ENCODE data around the gene ISG20L2. TPM values are rescaled to one million over a fixed set of nuclear protein-coding genes. Genes with fewer than 3 reads are reported as not detected.
"Not testable (repeated sequence)": the region's sequence is repeated elsewhere in the genome, so short reads cannot be mapped to it uniquely, and the experiment has no call there.

ISG20L2 gene, protein sequence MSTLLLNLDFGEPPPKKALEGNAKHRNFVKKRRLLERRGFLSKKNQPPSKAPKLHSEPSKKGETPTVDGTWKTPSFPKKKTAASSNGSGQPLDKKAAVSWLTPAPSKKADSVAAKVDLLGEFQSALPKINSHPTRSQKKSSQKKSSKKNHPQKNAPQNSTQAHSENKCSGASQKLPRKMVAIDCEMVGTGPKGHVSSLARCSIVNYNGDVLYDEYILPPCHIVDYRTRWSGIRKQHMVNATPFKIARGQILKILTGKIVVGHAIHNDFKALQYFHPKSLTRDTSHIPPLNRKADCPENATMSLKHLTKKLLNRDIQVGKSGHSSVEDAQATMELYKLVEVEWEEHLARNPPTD
- 42.7 TPM for total RNA-seq

DNA sequence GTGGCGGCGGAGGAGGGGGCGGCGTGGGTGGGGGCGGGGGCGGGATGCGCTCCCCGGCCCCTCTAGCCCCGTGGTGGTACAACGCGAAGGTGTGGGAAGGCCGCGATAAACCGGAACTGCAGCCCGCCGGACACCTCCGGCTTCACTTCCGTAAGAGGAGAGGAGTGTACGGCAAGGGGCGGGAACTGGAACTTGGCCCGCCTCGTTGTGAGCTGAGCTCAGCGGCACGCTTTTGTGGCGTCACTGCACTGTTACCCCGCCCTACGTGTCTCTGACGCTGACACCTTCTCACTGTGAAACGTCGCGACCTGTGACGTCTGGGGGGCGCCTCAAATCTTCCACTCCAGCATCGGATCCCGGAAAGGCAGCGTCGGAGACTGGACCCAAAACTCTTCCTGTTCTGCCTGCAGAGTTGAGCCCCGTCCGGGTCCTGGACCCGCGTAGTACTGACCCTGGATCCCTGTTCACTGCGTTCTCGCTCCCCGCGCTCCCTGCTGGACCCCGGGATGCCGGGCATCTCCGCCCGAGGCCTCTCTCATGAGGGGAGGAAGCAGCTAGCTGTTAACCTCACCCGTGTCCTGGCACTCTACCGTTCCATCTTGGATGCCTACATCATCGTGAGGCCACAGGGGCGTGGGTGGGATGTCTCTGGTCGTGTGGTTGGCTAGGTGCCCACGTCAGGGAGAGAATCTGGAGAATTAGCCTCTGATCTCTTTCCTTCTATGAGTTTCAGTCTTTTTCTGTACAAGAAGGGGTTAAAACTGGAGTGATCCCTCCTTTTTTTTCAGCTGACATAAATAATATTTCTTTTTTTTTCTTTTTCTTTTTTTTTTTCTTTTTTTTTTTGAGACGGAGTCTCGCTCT lies at the start of gene ISG20L2:
Gene ISG20L2, minus strand, starts transcription at position 168 of the 864 bp plus-strand sequence. CDS start 1,114 bp downstream, outside the sequence.
- peak; percentile 97 for DNase-seq (ENCODE audit: low spot score)

DNA sequence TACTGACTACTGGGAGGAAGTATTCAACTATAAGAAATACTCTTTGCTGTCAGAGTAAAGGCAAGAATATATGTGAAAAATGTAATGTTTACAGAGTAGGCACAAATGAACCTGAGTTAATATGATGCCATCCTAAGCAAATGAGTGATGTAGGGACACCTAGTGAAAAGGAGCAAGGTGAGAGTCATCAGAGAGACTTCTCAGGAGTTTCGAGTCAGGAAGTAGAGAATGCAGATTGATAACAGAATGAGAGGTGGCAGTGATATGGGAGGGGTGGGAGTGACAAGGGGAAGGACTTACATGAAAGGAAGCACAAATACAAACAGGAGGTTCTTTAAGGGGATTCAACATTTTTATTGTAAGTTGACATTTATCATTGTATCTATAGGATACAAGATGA lies 49.0 kb upstream of the ISG20L2 start:
- no peak for DNase-seq (ENCODE audit: low spot score)

DNA sequence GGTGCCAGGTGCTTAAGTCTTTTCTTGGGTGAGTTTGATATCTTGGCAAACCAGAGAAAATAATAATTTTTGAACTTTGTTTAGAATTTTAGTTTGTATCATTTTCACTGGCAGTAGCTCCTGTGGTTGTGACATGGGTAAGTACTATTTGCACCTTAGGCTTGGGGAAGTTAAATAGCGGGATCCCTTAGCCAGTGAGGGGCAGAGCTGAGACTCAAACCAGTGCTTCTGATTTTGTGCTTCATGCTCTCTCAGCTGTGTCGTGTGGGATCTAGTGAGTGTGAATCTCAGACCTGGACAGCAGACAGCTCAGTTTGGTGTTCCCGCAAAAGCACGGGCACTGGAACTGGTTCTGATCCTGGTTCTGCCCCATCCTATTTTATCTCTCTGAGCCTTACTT lies 48.4 kb upstream of the ISG20L2 start:
- DNase-seq (ENCODE audit: low spot score): no peak

DNA sequence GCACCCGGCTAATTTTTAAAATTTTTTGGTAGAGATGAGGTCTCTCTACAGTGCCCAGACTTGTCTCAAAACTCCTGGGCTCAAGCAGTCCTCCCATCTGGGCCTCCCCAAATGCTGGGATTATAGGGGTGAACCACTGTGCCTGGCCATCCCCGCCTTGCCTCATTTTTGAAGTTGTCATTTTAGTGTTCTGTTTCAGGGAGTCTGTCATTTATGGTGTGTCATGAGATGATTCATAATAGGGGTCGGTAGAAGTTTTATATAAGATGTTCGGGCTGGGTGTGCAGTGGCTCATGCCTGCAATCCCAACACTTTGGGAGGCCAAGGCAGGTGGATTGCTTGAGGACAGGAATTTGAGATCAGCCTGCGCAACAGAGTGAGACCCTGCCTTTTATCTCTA lies 47.2 kb upstream of the ISG20L2 start:
- no peak for DNase-seq (ENCODE audit: low spot score)

DNA sequence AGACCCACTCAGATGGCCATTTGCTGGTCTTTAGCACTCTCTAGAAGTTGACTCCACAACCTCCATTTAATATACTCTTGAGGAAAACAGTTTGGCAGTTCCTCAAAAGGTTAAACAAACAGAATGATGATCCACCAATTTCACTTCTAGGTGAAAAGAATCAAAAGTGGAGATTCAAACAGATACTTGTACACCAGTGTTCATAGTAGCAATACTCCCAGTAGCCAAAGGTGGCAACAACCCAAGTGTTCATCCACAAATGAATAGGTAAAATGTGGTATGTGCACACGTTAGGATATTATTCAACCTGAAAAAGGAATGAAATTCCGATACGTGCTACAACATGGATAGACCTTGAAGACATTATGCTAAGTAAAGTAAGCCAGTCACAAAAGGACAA lies 45.0 kb upstream of the ISG20L2 start:
- no peak for DNase-seq (ENCODE audit: low spot score)

DNA sequence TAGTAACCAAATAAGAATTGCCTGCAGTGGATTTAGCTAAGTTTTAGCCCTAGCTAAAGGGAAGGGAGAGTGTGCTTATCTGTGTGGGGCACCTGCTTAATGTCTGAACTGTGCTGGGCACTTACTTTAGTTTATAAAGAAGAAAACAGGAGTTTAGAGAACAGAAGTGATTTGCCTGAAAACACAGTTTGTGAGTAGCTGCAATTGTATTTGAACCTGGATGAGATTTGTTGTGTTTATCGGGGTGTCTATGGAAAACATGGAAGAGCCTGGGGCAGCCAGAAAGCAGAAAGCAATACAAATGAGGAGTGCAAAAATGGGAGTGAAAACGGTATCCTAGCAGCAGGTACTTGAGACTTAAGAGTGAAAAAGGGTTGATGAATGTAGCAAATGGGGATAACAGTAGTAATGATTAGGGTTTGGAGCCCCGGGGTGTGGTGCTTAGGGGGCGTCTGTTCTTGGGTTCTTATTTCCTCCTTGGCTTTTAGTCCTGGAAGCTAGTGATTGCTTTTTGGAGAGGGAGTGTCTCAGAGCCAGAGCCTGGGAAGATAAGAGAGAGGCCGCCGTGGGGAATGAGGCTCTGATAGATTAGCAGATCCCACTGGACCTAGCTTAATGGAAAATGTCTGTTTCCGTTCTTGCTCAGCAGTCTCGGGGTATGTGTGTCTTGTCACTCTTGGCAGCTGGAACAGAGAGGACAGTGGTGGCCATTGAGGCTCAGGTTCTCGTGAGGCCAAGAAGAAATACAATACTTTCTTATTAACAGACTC lies 44.3 kb upstream of the ISG20L2 start:
- no peak for DNase-seq (ENCODE audit: low spot score)

DNA sequence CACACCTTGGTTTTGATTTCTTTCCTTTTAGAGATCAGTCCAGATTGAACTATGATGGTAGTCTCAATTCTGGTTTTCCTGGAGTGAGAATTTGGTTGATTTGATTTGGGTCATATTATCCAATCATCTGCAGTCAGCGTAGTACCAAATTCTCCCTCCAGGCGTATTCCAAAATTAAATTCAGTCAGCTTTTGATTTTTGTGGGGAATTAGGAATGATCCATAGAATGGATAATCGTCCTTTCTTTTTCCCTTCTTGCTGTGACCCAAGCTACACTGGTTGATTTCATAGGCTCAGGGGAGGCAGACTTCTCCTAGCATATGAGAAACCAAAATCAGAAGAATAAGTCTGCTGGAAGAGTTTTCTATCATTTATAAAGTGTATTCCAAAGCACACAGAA lies 43.7 kb upstream of the ISG20L2 start:
- no peak for DNase-seq (ENCODE audit: low spot score)

DNA sequence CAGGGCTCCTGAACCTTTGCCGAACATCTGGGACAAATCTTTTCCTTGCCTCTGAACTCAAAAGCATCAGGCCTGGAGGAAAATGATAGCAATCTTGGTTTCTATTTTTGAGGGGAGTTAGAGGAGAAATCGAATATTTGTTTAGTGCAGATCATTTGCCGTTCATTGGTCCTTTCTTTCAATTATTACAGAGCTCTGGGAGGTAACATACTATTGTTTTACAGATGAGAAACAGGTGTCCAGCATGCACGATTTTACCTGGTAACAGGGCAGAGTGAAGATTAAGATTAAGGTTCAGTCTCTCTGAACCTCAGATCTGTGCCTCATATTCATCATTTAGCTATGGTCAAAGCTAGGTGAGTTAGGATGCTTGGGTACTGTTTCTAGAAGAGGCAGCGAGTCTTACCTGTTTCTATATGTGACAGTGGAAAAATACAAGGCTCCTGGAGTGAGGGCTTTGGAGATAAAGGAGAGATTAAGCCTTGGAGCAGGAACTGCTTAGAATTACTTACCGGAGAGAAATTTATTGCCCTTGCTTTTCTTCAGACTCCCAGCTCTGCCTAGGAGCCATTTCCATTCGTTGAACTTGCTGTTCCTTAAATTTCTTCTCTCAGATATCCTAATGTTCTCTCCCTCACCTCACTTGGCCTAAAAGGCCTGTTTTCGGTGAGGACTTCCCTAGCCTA lies 40.2 kb upstream of the ISG20L2 start:
- DNase-seq (ENCODE audit: low spot score): no peak

DNA sequence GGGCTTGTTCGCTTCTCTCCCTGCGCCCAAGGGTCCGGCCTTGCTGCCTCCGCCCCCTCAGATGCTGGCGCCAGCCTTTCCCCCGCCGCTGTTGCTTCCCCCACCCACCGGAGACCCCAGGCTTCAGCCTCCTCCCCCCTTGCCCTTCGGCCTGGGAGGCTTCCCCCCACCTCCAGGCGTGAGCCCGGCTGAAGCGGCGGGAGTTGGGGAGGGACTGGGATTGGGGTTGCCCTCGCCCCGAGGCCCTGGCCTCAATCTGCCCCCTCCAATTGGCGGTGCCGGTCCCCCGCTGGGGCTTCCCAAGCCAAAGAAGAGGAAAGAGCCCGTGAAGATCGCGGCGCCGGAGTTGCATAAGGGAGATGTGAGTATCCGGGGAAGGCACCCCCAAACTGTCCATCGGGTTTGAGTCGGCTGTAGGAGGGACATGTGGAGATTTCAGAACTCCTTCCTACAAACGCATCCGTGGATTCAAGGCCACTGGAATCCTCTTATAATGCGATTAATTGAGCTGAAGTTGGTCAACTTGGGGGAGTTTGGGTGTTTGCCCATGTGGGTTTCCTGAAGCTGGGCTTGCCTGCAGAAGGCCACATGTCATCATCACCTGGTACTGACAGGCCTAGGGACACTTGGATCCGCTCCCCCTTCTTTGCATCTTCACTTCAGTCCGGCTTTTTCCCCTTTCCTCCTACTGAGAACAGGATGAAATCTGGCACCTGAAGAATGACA lies 39.5 kb upstream of the ISG20L2 start:
- DNase-seq (ENCODE audit: low spot score): no peak

DNA sequence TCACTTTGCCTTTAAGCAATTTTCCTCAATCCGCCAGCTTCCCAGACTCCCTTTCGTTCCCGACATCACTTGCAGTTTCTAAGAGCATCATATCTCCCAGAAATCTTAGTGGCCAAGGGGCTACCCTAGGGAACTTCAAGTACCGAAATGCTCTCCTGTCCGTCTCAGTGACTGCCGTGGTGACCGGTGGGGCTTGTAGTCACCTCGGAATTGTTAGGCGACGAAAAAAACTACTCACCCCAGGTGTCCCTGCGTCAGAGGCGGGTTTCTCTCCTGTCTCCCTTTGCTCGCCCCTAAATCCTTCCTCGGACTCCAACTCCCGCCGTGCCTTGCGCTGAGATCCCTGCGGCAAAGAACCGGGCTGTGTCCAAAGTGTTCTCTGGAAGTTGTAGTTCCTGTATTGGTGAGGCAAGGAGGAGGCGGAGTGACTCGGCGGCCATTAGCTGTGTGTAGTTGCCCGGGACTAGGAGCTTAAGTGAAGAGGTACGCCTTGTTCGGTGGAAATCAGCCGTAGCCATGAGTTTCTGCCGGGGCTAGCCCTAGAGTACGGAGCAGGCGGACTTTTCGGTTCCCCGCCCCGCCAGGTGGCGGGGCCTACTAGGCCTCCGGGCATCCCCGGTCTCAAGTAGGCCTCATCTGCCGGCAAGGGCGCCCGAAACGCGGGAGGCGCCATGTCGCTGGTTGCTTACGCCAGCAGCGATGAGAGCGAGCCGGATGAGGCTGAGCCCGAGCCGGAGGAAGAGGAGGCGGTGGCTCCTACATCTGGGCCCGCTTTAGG lies 38.7 kb upstream of the ISG20L2 start, which contains the start of gene PRCC:
Gene PRCC, plus strand, starts transcription at position 435 of the 778 bp plus-strand sequence. Its CDS starts 237 bp downstream, at position 672.
- peak; percentile 98 for DNase-seq (ENCODE audit: low spot score)

DNA sequence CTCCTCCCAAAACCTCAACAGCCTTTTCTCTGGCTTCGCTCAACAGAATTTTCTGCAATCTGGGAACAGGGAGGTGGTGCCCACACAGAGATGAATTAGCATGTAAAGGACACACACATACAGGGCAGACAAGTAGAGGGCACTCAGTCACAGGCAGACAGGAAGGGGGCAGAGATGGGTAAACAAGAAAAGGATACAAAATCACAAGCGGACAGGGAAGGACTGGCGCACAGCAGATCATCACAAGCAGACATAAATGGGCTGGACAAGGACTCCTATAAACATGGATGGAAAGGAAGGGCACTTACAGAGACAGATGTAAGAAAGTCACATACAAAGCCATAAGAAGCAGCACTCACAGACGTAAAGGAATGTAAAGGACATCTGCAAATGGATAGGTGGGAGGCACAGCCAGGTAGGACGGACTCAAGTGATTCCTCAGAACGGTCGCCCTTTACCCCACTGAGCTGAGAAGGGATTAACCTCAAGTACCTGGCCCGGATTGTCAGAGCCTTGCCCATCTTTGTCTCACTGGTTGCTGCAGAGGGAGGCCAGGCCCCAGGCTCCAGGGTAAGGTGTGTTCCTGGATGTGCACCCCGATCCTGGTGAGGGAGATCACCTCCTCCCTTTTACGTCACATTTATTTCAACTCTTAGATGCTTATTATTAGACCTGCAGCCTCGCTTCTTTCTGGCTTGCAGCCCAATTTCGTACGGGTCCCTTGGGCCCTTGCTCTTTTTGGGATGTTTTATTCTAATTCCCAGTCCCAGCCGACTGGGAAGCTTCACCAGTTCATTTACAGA lies 37.9 kb upstream of the ISG20L2 start:
- DNase-seq (ENCODE audit: low spot score): no peak

DNA sequence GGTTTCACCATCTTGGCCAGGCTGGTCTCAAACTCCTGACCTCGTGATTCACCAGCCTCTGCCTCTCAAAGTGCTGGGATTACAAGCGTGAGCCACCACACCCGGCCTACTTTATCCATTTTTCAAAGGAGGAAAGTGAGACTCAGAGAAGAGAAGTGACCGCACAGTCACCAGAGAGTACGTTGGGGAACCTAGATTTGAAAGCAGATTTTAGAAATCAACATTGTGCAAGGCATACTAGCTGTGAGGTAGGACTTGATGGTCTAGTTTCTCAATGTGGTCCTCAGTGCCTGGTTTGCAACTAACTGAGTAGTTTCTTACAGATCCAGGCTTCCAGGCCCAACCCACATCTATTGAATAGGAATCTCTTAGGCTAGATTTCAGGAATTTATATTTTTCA lies 37.1 kb upstream of the ISG20L2 start:
- DNase-seq (ENCODE audit: low spot score): no peak

DNA sequence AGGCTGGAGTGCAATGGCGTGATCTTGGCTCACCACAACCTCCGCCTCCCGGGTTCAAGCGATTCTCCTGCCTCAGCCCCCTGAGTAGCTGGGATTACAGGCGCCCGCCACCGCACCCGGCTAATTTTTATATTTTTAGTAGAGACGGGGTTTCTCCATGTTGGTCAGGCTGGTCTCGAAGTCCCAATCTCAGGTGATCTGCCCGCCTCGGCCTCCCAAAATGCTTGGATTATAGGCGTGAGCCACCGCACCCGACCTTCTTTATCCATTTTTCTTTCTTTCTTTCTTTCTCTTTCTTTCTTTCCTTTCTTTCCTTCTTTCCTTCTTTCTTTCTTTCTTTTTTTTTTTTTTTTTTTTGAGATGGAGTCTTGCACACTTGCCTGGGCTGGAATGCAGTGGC lies 36.6 kb upstream of the ISG20L2 start:
- not testable (repeated sequence) for DNase-seq (ENCODE audit: low spot score)

DNA sequence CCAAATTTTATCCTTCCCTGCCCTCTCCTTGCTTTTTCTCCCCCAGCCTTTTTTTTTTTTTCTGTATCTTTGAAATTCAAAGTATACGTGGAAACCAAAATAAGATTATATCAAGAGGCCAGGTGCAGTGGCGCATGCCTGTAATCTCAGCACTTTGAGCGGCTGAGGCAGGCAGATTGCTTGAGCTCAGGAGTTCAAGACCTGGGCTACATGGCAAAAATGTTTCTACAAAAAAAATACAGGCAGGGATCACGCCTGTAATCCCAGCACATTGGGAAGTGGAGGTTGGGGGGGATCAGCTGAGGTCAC lies 32.2 kb upstream of the ISG20L2 start:
- DNase-seq (ENCODE audit: low spot score): no peak

DNA sequence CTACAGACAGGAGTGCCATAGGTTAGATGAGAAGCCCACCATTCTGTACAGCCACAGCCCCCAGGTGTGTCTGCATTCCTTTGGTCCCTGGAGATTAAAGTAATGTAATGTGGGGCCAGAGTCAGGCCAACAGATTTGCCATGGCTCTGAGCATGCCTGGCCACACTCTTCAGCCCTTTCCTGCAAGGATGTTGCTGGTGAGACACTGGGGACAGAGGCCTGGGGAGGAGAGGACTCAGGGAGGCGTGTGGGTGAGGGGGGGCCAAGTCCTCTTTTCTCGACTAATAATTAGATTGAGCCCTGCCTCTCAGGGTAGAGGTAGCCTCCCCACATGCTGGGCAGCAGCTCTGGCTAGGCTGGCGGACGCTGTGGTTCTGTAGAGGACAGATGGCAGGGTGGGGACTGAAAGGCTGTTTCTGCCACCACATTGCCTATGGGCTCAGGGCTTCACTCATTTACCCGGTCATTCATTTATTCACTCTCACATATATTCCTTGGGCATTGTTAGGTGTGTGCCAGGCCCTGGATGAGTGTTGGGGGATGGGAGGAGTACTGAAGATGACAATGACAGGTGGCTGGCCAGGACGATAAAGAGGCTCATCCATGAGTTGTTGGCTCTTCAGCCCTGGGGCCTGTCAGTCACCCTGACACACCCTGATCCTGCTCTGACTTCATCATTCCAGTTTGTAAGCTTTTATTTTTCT lies 31.7 kb upstream of the ISG20L2 start:
- no peak for DNase-seq (ENCODE audit: low spot score)

DNA sequence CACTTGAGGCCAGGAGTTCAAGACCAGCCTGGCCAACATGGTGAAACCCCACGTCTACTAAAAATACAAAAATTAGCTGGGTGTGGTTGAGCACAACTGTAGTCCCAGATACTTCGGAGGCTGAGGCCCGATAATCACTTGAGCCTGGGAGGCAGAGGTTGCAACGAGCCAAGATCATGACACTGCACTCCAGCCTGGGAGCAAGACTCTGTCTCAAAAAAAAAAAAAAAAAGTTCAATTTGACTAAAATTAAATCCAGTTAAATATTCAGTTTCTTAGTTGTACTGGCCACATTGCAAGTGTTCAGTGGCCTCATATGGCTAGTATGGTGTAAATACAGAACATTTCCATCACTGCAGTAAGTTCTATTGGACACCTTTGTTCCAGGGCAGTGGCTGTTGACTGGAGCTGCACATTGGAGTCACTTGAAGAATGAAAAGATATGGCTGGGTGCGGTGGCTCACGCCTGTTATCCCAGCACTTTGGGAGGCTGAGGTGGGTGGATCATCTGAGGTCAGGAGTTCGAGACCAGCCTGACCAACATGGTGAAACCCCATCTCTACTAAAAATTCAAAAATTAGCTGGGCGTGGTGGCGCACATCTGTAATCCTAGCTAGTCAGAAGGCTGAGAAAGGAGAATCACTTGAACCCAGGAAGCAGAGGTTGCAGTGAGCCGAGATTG lies 29.1 kb upstream of the ISG20L2 start:
- not testable (repeated sequence) for DNase-seq (ENCODE audit: low spot score)

DNA sequence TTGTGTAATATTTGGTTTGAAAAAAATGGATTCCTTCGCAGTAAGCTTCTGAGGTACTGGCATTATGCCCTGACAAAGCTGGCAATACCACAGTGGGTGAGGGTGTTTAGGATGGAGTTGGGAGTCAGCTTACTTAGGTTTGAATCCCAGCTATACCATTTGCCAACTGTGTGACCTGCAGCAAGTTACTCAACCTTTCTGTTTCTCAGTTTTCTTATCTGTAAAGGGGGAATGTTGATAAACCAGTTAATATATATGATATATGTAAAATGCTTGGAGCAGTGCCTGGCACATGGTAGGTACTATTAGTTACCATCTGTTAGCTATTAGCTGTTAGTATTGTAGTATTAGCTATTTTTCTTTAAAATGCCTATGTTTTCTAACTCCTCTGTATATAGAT lies 27.8 kb upstream of the ISG20L2 start:
- no peak for DNase-seq (ENCODE audit: low spot score)

DNA sequence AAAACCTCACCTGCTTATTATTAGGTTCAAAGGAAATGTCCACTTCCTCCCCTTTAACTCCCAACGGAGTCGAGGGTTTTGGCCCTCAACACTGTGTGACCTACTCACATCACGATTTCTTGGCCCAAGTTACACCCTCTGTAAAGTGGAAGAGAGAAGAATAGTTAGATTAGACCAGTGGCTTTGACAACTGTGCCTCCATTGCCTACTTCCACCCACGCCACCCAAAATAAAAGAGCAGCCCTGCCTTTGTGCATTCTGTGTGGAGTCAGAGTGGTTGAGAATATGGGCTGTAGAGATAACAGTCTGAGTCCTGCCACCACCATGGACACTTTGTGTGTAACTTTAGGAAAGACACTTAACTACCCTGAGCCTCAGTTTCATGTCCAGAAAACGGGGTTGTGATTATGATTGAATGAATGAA lies 27.0 kb upstream of the ISG20L2 start:
- no peak for DNase-seq (ENCODE audit: low spot score)
